ENCODE data around the gene OSBP2. TPM values are rescaled to one million over a fixed set of nuclear protein-coding genes. Genes with fewer than 3 reads are reported as not detected.
"Not testable (repeated sequence)": the region's sequence is repeated elsewhere in the genome, so short reads cannot be mapped to it uniquely, and the experiment has no call there.

Gene OSBP2
- total RNA-seq, 1 donor from 2014 or later: 15.4 TPM

- DNase-seq: not testable (repeated sequence)
Observed at GRCh38 chr22:30676565-30676964, 18.1 kb upstream of the OSBP2 start.

- DNase-seq: not testable (repeated sequence)
Observed at GRCh38 chr22:30679895-30680690, 14.6 kb upstream of the OSBP2 start.

- no peak for DNase-seq
Observed at GRCh38 chr22:30680991-30681770, 13.5 kb upstream of the OSBP2 start.

- no peak for DNase-seq
Observed at GRCh38 chr22:30681831-30682230, 12.8 kb upstream of the OSBP2 start.

- no peak for DNase-seq
Observed at GRCh38 chr22:30685178-30685577, 9.5 kb upstream of the OSBP2 start.

- DNase-seq: no peak
Observed at GRCh38 chr22:30687358-30687757, 7.3 kb upstream of the OSBP2 start.

- no peak for DNase-seq
Observed at GRCh38 chr22:30689622-30690021, 5.1 kb upstream of the OSBP2 start.

- DNase-seq: no peak
Observed at GRCh38 chr22:30691204-30691603, 3.5 kb upstream of the OSBP2 start.

- DNase-seq: no peak
Observed at GRCh38 chr22:30694171-30694639, 469 bp upstream of the OSBP2 start.

GRCh38 chr22:30695351-30695851 is 727 bp downstream of the OSBP2 start:
- DNase-seq: no peak

GRCh38 chr22:30695871-30696655 is 1.4 kb downstream of the OSBP2 start:
- DNase-seq: no peak

GRCh38 chr22:30697975-30698374 is 3.3 kb downstream of the OSBP2 start:
- DNase-seq: no peak

- no peak for DNase-seq
Observed at GRCh38 chr22:30701872-30702271, 7.2 kb downstream of the OSBP2 start.

- no peak for DNase-seq
Observed at GRCh38 chr22:30702856-30703255, 8.2 kb downstream of the OSBP2 start.

- no peak for DNase-seq
Observed at GRCh38 chr22:30704978-30705377, 10.3 kb downstream of the OSBP2 start.

GRCh38 chr22:30705710-30706651 is 11.3 kb downstream of the OSBP2 start:
- DNase-seq: peak; percentile 33

- not testable (repeated sequence) for DNase-seq
Observed at GRCh38 chr22:30709980-30710379, 15.3 kb downstream of the OSBP2 start.

GRCh38 chr22:30712094-30712493 is 17.4 kb downstream of the OSBP2 start:
- DNase-seq: no peak

- no peak for DNase-seq
Observed at GRCh38 chr22:30714062-30714461, 19.4 kb downstream of the OSBP2 start.

GRCh38 chr22:30717331-30717921 is 22.8 kb downstream of the OSBP2 start:
- DNase-seq: peak; percentile 7

- DNase-seq: no peak
Observed at GRCh38 chr22:30717952-30718351, 23.3 kb downstream of the OSBP2 start.
